Ammon's horn (tissue), 1 donor: ENCODE measurements around the gene HMGB1.

Experiments
- DNase-seq: peaks from one replicate; pipeline ENCODE4 v3.0.0-alpha.2; 2016; ENCODE audit warnings: low spot score

HMGB1 gene

GRCh38 chr13:30429721-30430694, 35.7 kb downstream of the HMGB1 start:
- no peak for DNase-seq

DNA sequence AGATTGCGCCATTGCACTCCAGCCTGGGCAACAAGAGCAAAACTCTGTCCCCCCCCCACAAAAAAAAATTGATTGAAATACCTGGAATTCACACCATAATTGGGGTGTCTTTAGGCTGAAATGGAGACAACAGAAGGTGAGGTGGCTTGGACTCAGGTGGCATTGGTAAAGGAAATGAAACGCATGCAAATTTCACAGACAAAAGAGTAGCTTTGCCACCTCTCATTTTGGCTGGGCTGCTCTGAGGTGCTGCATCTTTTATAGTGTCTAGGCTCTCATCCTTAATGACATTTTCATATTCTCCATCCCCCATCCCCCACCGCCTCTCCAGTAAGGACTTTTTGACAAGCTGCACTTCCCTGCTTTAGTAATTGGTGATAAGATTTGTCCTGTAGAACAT, 36.5 kb downstream of the HMGB1 start:
- no peak for DNase-seq

DNA sequence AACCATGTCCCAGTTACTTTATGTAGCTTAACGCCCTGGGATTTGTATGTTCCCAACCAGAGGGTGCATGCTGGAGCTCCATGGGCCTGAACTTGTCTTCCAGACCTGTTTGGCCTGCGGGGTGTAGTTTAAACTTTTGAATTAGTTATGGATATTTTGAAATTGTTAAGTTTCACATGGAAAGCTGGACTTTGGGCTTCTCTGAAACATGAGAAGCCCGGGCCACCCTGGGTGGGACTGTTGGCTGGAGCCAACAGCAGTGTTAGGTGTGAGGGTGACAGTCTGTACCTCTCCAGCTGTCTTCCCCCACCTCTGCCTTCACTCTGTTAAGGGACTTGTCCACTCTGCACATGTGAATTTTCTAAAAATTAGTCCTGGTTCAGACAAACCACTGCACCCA, 41.8 kb downstream of the HMGB1 start:
- no peak for DNase-seq

DNA sequence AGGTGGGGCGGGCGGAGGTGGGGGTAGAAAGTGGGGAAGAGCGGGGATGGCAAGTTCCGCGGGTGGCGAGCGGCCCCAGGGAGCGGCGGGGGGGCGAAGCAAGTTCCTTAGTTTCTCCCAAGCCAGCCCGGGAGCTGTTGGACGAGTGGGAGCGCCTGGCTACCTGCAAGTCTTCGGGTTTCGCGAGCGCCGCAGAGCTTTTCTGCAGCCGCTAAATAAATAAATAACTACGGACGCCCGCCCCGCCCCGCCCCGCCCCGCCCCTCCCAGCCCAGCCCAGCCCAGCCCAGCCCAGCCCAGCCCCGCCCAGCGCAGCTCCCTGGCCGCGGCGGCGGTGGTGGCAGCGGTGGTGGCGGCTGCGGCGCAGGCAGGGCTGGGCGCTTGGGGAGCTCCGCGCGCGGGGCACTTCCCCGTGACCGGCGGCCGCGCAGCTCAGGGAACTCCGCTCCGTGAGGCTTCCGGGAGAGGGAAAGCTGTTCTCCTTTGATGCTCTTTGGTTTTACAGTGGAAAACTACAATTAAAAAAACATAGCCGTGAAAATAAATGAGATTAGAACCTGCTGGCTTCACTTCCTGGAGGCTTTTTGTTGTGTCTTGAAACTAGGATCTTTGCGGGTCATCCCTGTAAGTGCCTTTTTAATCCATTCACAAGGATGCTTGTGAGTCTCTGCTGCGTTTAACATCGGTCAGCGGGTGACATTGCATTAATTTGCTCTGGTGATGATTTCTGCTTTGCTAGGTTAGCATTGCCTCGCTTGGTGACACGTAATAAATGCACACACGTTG, 43.5 kb downstream of the HMGB1 start, which contains the start of gene UBE2L5:
Gene UBE2L5 (plus strand): TSS at position 440 of the 786 bp plus-strand sequence. CDS start 5,498 bp downstream, outside the sequence.
- peak; percentile 83 for DNase-seq

GRCh38 chr13:30421093-30422053, 44.4 kb downstream of the HMGB1 start:
- DNase-seq: peak; percentile 72

DNA sequence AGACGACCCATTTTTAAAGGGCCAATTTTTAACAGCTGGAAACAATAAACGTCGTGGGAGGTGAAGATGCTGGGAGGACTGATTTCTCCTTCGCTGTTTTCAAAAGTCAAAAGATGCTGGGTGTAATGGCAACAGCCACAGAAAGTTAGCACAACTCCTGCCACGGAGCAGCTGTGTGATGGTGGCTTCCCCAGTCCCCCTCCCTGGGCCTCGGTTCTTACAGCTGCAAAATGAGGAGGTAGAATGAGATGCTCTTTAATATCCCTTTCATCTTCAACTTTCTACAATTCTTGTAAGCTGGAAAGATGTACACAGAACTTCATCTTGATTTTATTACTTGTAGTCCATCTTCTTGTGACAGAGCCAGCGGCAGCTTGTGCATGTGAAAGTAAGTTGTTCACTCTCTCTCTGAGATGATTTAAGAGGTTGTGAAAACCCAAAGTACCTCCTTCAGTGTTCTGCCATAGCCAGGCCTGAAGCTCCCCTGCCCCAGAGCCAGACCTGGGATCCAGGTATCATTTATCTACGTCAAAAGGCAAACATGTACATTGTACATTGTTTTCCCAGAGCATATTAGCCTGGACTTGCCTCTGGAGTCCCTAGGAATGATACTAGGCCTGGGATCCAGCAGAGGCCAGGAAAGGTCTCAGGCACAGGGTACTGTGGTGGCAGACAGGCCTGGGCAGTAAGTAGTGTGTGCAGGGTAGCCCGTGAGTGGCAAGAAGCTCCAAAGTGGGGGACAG, 46.8 kb downstream of the HMGB1 start:
- no peak for DNase-seq

DNA sequence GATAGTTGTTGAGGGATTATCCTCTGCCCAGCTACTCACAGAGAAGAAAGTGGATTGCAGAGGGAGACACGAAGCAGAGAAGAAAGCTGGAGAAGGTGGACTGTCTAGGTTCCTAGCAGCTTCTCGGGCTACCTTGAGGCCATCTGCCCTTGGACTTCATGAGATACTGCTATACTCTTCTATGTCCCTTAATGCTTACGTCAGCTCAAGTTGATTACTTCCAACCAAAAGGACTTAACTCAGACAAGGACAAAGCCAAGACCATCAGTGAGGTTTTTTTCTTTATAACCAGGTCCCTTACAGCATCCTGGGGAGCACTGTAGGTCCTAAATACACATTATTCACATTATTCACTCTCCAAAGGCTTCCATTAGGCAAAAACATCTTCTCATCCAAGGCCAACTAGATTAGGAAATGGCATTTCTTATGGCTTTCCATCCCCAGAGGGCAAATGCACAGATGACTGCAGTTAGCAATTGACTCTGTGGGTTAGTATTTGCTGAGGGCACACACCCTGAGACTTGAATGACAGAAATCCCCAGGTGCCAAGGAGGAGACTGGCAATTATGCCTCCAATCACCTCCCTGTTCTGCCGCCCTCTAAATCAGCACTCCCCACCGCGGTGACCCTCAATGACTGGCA, 47.5 kb downstream of the HMGB1 start:
- no peak for DNase-seq

DNA sequence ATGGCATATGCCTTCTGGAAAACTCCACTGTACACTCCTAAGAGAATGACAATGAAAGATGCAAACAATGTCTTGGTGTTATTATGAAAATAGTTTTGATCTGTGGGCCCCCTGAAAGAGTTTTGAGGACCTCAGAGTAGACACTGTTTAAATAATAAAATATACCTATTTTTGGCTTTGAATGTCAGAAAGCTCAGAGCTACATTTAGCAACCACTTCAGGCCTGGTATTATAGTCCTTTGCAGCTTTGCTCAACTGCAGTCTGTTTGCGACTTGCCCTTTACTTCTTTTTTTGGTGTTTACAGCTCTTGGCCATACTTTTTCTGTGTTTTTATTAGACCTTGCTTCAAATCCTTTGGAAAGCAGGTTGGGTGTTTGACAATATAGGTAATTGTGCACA, 49.3 kb downstream of the HMGB1 start:
- DNase-seq: no peak

DNA sequence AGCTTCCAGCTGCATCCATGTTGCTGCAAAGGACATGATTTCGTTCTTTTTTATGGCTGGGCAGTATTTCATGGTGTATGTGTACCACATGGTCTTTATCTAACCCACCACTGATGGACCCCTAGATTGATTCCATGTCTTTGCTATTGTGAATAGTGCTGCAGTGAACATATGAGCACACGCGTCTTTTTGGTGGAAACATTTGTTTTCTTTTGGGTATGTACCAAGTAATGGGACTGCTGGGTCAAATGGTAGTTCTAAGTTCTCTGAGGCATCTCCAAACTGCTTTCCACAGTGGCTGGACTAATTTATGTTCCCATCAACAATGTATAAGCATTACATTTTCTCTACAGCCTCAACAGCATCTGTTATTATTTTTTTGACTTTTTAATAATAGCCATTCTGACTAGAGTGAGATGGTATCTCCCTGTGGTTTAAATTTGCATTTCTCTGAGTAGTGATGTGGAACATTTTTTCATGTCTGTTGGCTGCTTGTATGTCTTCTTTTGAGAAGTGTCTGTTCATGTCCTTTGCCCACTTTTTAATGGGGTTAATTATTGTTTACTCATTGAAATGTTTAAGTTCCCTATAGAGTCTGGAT, 50.2 kb downstream of the HMGB1 start:
- DNase-seq: no peak

DNA sequence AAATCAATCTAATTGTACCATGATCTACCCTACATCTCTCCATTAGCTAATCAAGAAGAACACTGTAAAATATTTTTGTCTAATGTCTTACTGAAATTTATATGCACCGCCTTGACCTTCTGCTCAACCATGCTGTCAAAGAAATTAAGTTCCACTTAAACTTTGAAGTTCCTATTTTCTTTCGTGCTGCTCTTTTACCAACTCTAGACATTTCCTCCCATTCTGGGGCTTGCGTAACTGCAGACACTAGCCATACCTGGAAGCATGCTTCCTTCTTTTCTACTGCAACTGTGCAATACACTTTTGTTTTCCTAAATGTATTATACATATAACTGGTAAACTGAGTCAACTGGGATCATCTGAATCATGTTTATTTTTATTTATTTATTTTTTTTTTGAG, 51.9 kb downstream of the HMGB1 start:
- DNase-seq: no peak

DNA sequence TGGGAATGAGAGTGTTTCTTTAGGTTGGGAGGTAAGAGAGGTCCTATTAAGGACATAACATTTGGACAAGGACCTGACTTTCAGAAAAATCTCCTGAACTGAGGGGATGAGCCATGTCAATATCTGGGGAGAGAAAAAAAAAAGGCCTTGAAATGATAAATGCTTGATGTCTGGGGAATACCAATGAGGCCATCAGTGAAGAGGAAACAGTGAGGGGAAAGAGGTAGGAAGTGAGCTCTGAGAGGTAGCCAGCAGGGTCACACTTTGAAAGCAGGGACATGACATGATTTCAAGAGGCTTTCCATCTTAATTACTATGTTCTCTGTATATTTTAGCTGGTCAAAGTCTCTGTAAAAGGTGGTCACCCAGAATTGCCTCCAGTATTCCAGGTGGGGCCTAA, 53.4 kb downstream of the HMGB1 start:
- no peak for DNase-seq

DNA sequence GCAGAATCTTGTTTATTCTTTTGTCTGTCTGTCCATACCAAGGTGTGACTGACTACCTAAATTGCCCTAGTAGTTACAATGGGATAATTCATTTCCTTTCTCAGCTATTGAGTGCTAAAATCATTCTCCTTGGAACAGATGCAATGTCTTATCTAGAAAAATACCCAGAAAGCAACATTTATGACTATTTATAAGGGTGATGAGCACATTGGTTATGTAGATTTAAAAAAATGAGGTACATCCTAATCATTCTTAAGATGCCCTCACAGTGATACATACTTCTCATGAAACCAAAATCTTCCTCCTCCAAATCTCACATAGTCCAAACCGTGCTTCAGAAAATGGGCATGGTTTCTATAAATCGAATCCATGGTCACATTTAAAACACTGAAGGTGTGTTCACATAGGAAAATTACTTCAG, 55.0 kb downstream of the HMGB1 start:
- no peak for DNase-seq

DNA sequence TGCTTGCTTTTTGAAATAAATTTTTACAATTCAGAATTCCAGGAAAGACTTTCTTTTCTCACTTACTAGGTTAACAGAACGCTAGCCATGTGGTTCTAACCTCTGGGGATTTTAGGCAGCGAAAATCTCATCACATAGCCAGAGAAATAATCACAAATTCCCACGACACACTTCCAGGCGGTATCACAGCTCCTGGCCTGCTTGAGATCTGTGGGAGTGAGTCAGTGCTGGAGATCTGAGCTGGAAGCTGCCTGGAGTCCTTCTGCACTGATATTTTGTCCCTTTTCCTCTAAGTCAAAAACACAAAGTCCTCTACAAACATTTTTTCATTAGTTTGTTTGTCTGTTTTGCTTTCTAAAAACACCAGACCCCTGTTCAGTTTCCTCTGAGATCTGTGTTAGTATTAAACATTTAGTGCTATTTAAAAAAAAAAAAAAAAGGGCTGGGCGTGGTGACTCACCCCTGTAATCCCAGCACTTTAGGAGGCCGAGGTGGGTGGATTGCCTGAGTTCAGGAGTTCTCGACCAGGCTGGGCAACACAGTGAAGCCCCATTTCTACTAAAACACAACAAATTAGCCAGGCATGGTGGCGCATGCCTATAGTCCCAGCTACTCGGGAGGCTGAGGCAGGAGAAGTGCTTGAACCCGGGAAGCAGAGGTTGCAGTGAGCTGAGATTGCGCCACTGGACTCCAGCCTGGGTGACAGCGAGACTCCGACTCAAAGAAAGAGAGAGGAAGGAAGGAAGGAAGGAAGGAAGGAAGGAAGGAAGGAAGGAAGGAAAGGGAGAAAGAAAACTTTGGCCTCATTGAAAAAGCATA, 55.6 kb downstream of the HMGB1 start:
- DNase-seq: no peak

GRCh38 chr13:30408319-30409101, 57.2 kb downstream of the HMGB1 start:
- peak; percentile 92 for DNase-seq

DNA sequence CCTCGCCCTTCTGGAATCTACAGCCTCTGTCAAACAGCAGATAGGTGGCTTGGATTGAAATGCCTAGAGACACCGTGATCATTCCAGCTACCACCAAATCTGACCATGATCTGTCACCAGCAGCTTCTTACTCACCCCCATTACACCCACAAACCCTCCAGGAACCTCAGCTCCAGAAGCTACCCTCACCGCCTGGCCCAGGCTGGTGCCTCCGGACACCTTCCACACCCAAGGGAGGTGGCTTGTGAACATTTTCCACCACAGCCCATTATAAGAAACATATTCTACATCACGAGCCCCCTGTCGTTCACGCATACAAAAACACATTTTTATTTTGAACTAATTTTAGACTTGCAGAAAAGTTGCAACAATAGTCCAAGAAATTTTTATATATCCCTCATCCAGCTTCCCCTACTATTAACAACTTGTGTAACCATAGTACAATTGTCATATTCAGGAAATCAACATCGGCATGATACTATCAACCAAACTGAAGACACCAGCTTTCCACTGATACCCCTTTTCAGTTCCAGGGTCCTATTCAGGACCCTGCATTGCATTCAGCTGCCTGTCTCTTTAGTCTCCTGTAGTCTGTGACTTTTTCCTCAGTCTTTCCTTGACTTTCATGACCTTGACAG, 58.8 kb downstream of the HMGB1 start:
- no peak for DNase-seq
